K562 (cell line): Measurements from ENCODE around the gene ALDH7A1.

Experiments used
- DDX20 ChIP-seq: fragments of 450-650 bp; IDR thresholded peaks from 2 replicates; pipeline ENCODE4 v1.6.1; 2016; ENCODE audit warnings: missing genetic modification characterization, low read depth, mild to moderate bottlenecking, missing compliant biosample characterization, moderate library complexity
- FOXK1 ChIP-seq: sonication (generic); formaldehyde crosslinking; IDR thresholded peaks from 2 replicates; pipeline ENCODE4 v1.8.0; 2022; ENCODE audit warnings: missing genetic modification reagents, mild to moderate bottlenecking, borderline replicate concordance
- MCM3 ChIP-seq: fragments of 450-650 bp; IDR thresholded peaks from 2 replicates; pipeline ENCODE4 v1.6.1; 2016
- MTF1 ChIP-seq: fragments of 250-450 bp; sonication (Bioruptor Pico); IDR thresholded peaks from 2 replicates; pipeline ENCODE4 v1.9.0; 2021; ENCODE audit warnings: moderate library complexity, mild to moderate bottlenecking, inconsistent platforms, borderline replicate concordance
- ZNF239 ChIP-seq: fragments of 250-450 bp; sonication (Bioruptor Pico); IDR thresholded peaks from 2 replicates; pipeline ENCODE4 v1.4.0; 2020; ENCODE audit warnings: mild to moderate bottlenecking
- TF ChIP-seq, protein P1 (sequence below): sonication (generic); IDR thresholded peaks from 2 replicates; pipeline ENCODE4 v1.6.1; 2016
- TF ChIP-seq, protein P2 (sequence below), 2 experiments: fragments of 450-650 bp; formaldehyde crosslinking in 1 of 2; IDR thresholded peaks; 2 replicates each; pipeline versions ENCODE4 v1.4.0 to v1.6.1; 2014 to 2020; ENCODE audit warnings: mild to moderate bottlenecking in 2 of 2, borderline replicate concordance in 1 of 2, low read depth in 1 of 2
- TF ChIP-seq, protein P3 (sequence below): fragments of 250-450 bp; sonication (Bioruptor Pico); IDR thresholded peaks from 2 replicates; pipeline ENCODE4 v1.4.0; 2020; ENCODE audit warnings: mild to moderate bottlenecking, moderate library complexity
- TF ChIP-seq, protein P4 (sequence below), 3 experiments: IDR thresholded peaks in 2 of 3; conservative IDR thresholded peaks in 1 of 3; 2 replicates each; pipeline ENCODE4 v1.5.1; 2011 to 2012; ENCODE audit warnings: low read length in 3 of 3, mild to moderate bottlenecking in 3 of 3, control low read depth in 2 of 3, improper control_type of control experiment in 1 of 3, inconsistent platforms in 1 of 3, low read depth in 1 of 3, mixed read lengths in 1 of 3, moderate library complexity in 1 of 3; ENCODE audit not compliant: insufficient read depth in 2 of 3
- TF ChIP-seq, protein P5 (sequence below): fragments of 200-800 bp; sonication (Bioruptor generic); IDR thresholded peaks from 2 replicates; pipeline ENCODE4 v1.6.1; 2016; ENCODE audit warnings: missing genetic modification characterization, missing compliant biosample characterization
- TF ChIP-seq, protein P6 (sequence below): fragments of 250-450 bp; sonication (Bioruptor Pico); IDR thresholded peaks from 2 replicates; pipeline ENCODE4 v1.8.0; 2022; ENCODE audit warnings: moderate library complexity, mild to moderate bottlenecking, inconsistent platforms

DNA sequence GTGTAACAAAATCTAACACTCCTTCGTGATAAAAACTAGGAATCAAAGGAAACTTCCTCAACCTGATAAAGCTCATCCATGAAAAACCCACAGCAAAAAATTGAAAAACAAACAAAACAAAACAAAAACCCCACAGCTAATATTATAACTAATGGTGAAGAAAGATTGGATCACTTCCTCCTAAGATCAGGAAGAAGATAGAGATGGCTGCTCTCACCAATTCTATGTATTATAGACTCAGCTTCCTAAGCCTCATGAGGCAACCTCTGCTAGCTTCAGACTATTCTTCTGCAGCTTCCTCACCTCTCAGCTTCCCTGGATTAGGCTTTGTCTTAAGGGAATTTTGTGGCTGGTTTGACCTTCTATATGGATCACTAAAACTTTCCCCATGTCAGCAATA lies 45.8 kb upstream of the ALDH7A1 start:
- TF ChIP-seq, protein P1, sequence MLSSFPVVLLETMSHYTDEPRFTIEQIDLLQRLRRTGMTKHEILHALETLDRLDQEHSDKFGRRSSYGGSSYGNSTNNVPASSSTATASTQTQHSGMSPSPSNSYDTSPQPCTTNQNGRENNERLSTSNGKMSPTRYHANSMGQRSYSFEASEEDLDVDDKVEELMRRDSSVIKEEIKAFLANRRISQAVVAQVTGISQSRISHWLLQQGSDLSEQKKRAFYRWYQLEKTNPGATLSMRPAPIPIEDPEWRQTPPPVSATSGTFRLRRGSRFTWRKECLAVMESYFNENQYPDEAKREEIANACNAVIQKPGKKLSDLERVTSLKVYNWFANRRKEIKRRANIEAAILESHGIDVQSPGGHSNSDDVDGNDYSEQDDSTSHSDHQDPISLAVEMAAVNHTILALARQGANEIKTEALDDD, result no peak
- no peak for TF ChIP-seq MTF1 (CRISPR knock-in tag)
- TF ChIP-seq FOXK1, result no peak
- TF ChIP-seq, protein P2, sequence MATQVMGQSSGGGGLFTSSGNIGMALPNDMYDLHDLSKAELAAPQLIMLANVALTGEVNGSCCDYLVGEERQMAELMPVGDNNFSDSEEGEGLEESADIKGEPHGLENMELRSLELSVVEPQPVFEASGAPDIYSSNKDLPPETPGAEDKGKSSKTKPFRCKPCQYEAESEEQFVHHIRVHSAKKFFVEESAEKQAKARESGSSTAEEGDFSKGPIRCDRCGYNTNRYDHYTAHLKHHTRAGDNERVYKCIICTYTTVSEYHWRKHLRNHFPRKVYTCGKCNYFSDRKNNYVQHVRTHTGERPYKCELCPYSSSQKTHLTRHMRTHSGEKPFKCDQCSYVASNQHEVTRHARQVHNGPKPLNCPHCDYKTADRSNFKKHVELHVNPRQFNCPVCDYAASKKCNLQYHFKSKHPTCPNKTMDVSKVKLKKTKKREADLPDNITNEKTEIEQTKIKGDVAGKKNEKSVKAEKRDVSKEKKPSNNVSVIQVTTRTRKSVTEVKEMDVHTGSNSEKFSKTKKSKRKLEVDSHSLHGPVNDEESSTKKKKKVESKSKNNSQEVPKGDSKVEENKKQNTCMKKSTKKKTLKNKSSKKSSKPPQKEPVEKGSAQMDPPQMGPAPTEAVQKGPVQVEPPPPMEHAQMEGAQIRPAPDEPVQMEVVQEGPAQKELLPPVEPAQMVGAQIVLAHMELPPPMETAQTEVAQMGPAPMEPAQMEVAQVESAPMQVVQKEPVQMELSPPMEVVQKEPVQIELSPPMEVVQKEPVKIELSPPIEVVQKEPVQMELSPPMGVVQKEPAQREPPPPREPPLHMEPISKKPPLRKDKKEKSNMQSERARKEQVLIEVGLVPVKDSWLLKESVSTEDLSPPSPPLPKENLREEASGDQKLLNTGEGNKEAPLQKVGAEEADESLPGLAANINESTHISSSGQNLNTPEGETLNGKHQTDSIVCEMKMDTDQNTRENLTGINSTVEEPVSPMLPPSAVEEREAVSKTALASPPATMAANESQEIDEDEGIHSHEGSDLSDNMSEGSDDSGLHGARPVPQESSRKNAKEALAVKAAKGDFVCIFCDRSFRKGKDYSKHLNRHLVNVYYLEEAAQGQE (IDR thresholded peaks at IDR 0.05; ENCODE audit: borderline replicate concordance), result no peak
- TF ChIP-seq, protein P2 (CRISPR knock-in tag; IDR thresholded peaks at IDR 0.05; ENCODE audit: low read depth), result no peak
- TF ChIP-seq, protein P3, sequence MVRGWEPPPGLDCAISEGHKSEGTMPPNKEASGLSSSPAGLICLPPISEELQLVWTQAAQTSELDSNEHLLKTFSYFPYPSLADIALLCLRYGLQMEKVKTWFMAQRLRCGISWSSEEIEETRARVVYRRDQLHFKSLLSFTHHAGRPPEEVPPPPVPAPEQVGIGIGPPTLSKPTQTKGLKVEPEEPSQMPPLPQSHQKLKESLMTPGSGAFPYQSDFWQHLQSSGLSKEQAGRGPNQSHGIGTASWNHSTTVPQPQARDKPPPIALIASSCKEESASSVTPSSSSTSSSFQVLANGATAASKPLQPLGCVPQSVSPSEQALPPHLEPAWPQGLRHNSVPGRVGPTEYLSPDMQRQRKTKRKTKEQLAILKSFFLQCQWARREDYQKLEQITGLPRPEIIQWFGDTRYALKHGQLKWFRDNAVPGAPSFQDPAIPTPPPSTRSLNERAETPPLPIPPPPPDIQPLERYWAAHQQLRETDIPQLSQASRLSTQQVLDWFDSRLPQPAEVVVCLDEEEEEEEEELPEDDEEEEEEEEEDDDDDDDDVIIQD (CRISPR knock-in tag), result no peak
- TF ChIP-seq, protein P4, sequence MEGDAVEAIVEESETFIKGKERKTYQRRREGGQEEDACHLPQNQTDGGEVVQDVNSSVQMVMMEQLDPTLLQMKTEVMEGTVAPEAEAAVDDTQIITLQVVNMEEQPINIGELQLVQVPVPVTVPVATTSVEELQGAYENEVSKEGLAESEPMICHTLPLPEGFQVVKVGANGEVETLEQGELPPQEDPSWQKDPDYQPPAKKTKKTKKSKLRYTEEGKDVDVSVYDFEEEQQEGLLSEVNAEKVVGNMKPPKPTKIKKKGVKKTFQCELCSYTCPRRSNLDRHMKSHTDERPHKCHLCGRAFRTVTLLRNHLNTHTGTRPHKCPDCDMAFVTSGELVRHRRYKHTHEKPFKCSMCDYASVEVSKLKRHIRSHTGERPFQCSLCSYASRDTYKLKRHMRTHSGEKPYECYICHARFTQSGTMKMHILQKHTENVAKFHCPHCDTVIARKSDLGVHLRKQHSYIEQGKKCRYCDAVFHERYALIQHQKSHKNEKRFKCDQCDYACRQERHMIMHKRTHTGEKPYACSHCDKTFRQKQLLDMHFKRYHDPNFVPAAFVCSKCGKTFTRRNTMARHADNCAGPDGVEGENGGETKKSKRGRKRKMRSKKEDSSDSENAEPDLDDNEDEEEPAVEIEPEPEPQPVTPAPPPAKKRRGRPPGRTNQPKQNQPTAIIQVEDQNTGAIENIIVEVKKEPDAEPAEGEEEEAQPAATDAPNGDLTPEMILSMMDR (IDR thresholded peaks at IDR 0.05 in 2 of 3, conservative IDR thresholded peaks at IDR 0.05 in 1 of 3; ENCODE audit: insufficient read depth in 2 of 3, low read depth in 1 of 3, low read length in 3 of 3), result no peak
- no peak for TF ChIP-seq MCM3
- TF ChIP-seq, protein P5, sequence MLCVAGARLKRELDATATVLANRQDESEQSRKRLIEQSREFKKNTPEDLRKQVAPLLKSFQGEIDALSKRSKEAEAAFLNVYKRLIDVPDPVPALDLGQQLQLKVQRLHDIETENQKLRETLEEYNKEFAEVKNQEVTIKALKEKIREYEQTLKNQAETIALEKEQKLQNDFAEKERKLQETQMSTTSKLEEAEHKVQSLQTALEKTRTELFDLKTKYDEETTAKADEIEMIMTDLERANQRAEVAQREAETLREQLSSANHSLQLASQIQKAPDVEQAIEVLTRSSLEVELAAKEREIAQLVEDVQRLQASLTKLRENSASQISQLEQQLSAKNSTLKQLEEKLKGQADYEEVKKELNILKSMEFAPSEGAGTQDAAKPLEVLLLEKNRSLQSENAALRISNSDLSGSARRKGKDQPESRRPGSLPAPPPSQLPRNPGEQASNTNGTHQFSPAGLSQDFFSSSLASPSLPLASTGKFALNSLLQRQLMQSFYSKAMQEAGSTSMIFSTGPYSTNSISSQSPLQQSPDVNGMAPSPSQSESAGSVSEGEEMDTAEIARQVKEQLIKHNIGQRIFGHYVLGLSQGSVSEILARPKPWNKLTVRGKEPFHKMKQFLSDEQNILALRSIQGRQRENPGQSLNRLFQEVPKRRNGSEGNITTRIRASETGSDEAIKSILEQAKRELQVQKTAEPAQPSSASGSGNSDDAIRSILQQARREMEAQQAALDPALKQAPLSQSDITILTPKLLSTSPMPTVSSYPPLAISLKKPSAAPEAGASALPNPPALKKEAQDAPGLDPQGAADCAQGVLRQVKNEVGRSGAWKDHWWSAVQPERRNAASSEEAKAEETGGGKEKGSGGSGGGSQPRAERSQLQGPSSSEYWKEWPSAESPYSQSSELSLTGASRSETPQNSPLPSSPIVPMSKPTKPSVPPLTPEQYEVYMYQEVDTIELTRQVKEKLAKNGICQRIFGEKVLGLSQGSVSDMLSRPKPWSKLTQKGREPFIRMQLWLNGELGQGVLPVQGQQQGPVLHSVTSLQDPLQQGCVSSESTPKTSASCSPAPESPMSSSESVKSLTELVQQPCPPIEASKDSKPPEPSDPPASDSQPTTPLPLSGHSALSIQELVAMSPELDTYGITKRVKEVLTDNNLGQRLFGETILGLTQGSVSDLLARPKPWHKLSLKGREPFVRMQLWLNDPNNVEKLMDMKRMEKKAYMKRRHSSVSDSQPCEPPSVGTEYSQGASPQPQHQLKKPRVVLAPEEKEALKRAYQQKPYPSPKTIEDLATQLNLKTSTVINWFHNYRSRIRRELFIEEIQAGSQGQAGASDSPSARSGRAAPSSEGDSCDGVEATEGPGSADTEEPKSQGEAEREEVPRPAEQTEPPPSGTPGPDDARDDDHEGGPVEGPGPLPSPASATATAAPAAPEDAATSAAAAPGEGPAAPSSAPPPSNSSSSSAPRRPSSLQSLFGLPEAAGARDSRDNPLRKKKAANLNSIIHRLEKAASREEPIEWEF, result no peak
- TF ChIP-seq ZNF239, result no peak
- TF ChIP-seq, protein P6, sequence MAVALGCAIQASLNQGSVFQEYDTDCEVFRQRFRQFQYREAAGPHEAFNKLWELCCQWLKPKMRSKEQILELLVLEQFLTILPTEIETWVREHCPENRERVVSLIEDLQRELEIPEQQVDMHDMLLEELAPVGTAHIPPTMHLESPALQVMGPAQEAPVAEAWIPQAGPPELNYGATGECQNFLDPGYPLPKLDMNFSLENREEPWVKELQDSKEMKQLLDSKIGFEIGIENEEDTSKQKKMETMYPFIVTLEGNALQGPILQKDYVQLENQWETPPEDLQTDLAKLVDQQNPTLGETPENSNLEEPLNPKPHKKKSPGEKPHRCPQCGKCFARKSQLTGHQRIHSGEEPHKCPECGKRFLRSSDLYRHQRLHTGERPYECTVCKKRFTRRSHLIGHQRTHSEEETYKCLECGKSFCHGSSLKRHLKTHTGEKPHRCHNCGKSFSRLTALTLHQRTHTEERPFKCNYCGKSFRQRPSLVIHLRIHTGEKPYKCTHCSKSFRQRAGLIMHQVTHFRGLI (CRISPR knock-in tag), result no peak
- TF ChIP-seq DDX20, result no peak
